Adrenal gland (tissue), 12 donors: ENCODE measurements around the gene MDN1. TPM values are rescaled to one million over a fixed set of nuclear protein-coding genes. Genes with fewer than 3 reads are reported as not detected.

Experiments used
- DNase-seq, 7 donors: peaks; one replicate each; pipeline ENCODE4 v3.0.0-alpha.2; 2019 to 2020
- H3K27ac ChIP-seq, 5 donors: fragments of 200-600 bp; sonication (generic) in 4 of 5; 1 replicate in 3 of 5; 2 replicates in 2 of 5; pipeline versions ENCODE4 v1.5.1 to v1.8.0; 2016 to 2020; ENCODE audit warnings: mild to moderate bottlenecking in 1 of 5
- H3K27me3 ChIP-seq: fragments of 200-600 bp; 2 replicates; pipeline ENCODE4 v1.8.0; 2021
- H3K36me3 ChIP-seq, 2 donors: fragments of 200-600 bp; replicated peaks in 1 of 2; 1 replicate in 1 of 2; 2 replicates in 1 of 2; pipeline versions ENCODE4 v1.5.1 to v1.8.0; 2018 to 2022
- H3K4me1 ChIP-seq, 2 donors: fragments of 200-600 bp; replicated peaks in 1 of 2; 1 replicate in 1 of 2; 2 replicates in 1 of 2; pipeline versions ENCODE4 v1.5.1 to v1.8.0; 2018 to 2021
- H3K4me3 ChIP-seq, 4 donors: fragments of 200-600 bp; sonication (generic) in 3 of 4; one replicate each; pipeline ENCODE4 v1.5.1; 2016 to 2018
- H3K9me3 ChIP-seq, 3 donors: fragments of 200-600 bp; sonication (generic) in 1 of 3; replicated peaks in 1 of 3; 1 replicate in 2 of 3; 2 replicates in 1 of 3; pipeline versions ENCODE4 v1.5.1 to v1.8.0; 2016 to 2021
- CTCF ChIP-seq, 6 experiments: fragments of 450-650 bp in 4 of 6; fragments of 200-600 bp in 2 of 6; sonication (generic) in 1 of 6; IDR thresholded peaks; 1 replicate in 5 of 6; 2 replicates in 1 of 6; pipeline versions ENCODE4 v1.5.1 to v1.8.0; 2016 to 2021; ENCODE audit warnings: antibody characterized with exemption in 6 of 6, mild to moderate bottlenecking in 2 of 6, moderate library complexity in 1 of 6
- POLR2A ChIP-seq, 2 donors: fragments of 450-650 bp; IDR thresholded peaks; one replicate each; pipeline ENCODE4 v1.6.1; 2017; ENCODE audit warnings: antibody characterized with exemption in 2 of 2, mild to moderate bottlenecking in 2 of 2, moderate library complexity in 1 of 2
- WGBS, 4 donors: extraction: QIAGEN DNeasy Blood & Tissue Kit in 2 of 4; methylation state at CpG; one replicate each; pipeline versions ENCODE4 v1.1.5 to v1.1.7; 2013 to 2017; 5-methylcytosine and 5-hydroxymethylcytosine counted together
- intact Hi-C, 2 donors: fragments of 100-400 bp; cut with DNase I; formaldehyde crosslinking; loops; one replicate each; pipeline versions ENCODE4 v1.14.1 to v1.15.0; 2022 to 2023
- polyA plus RNA-seq, 3 donors: library from polyadenylated mRNA; stranded (reverse); fragments of 200-250 nt in 2 of 3; fragments of 350-450 nt in 1 of 3; fragmentation: Illumina TruSeq in 1 of 3; extraction: RNeasy Lipid Tissue Mini Kit (QIAGEN cat#74804) in 1 of 3; gene quantifications; one replicate each; pipeline ENCODE4 v1.2.3, GENCODE V29; 2013 to 2014
- total RNA-seq, 9 donors: library from RNA; depleted of rRNA in 4 of 9; stranded (reverse); fragments of >200 nt in 4 of 9; fragments of 120-200 nt in 1 of 9; fragmentation: NEBNext Ultra II Directional in 1 of 9; extraction: Animal tissue kit (Norgen Biotek cat#: 25700) in 1 of 9; gene quantifications; one replicate each; pipeline versions ENCODE4 v1.1.0 to v1.2.4, GENCODE V29; 2013 to 2023
- donor health status: healthy with polysubstance abuse.
- donor health status: Bipolar disorder and iron deficiency.
- donor health status: DM: yes; HTN: yes; CAD: no.
- donor health status: DM: no; HTN: no; CAD: no.
- donor health status: DM: no; HTN: no; CAD: no.
- donor health status: DM: yes; HTN: yes; CAD: no.

MDN1 gene
- total and polyA plus RNA-seq, 12 donors = 15.0 to 74.1 (median 28.4) TPM

- no peak overlapping the region for H3K27ac ChIP-seq
- TF ChIP-seq CTCF (IDR thresholded peaks at IDR 0.05) = no peak
- TF ChIP-seq POLR2A (IDR thresholded peaks at IDR 0.05) = no peak
- no peak overlapping the region for H3K4me3 ChIP-seq
- H3K36me3 ChIP-seq = no peaks in the 10 kb centered on the region
- peaks cover 0 to 8% of the 10 kb centered on the region in 2 donors for H3K4me1 ChIP-seq
- 95 to 97% (median 97%) methylated on average over 8 of the region's 8 CpGs for WGBS, 4 donors
- no peaks in the 10 kb centered on the region for H3K27me3 ChIP-seq
- no peak for DNase-seq
- intact Hi-C loops = no loop called here
- H3K9me3 ChIP-seq = no peaks in the 10 kb centered on the region
Observed at GRCh38 chr6:89836639-89837222, 17.1 kb upstream of the MDN1 start.

- 85 to 89% (median 85%) methylated on average over 12 of the region's 12 CpGs for WGBS, 4 donors
- TF ChIP-seq CTCF (IDR thresholded peaks at IDR 0.05) (no peak), POLR2A (IDR thresholded peaks at IDR 0.05) (no peak)
- H3K27me3 ChIP-seq = no peaks in the 10 kb centered on the region
- no peaks in the 10 kb centered on the region for H3K36me3 ChIP-seq
- no peak for DNase-seq
- intact Hi-C loops = no loop called here
- H3K27ac ChIP-seq = no peak overlapping the region
- no peaks in the 10 kb centered on the region for H3K9me3 ChIP-seq
- H3K4me1 ChIP-seq = peaks cover 5 to 10% of the 10 kb centered on the region in 2 donors
- no peak overlapping the region for H3K4me3 ChIP-seq
Observed at GRCh38 chr6:89834884-89835792, 15.5 kb upstream of the MDN1 start.

GRCh38 chr6:89830170-89830809, 10.7 kb upstream of the MDN1 start:
- H3K36me3 ChIP-seq = no peaks in the 10 kb centered on the region
- H3K9me3 ChIP-seq = no peaks in the 10 kb centered on the region
- intact Hi-C loops = no loop called here
- DNase-seq = no peak
- no peaks in the 10 kb centered on the region for H3K27me3 ChIP-seq
- TF ChIP-seq POLR2A (IDR thresholded peaks at IDR 0.05) = no peak
- TF ChIP-seq CTCF (IDR thresholded peaks at IDR 0.05) = no peak
- H3K4me3 ChIP-seq = peak overlapping the region; percentile 16 to 81 (median 64)
- peaks cover 5 to 10% of the 10 kb centered on the region in 2 donors for H3K4me1 ChIP-seq
- 5 to 12% (median 8%) methylated on average over 11 to 15 of the region's 15 CpGs for WGBS, 4 donors
- peak overlapping the region in 4 of 5 donors; percentile 44 to 89 (median 56) for H3K27ac ChIP-seq
